ENCODE results near the gene BABAM1. TPM values are rescaled to one million over a fixed set of nuclear protein-coding genes. Genes with fewer than 3 reads are reported as not detected.

Gene BABAM1
- total and polyA plus RNA-seq, 10 of the 15 experiments (the other 5 are each of a cell fraction or from before 2014, with no cell fraction given): 11.9 to 154 (median 103) TPM

DNA sequence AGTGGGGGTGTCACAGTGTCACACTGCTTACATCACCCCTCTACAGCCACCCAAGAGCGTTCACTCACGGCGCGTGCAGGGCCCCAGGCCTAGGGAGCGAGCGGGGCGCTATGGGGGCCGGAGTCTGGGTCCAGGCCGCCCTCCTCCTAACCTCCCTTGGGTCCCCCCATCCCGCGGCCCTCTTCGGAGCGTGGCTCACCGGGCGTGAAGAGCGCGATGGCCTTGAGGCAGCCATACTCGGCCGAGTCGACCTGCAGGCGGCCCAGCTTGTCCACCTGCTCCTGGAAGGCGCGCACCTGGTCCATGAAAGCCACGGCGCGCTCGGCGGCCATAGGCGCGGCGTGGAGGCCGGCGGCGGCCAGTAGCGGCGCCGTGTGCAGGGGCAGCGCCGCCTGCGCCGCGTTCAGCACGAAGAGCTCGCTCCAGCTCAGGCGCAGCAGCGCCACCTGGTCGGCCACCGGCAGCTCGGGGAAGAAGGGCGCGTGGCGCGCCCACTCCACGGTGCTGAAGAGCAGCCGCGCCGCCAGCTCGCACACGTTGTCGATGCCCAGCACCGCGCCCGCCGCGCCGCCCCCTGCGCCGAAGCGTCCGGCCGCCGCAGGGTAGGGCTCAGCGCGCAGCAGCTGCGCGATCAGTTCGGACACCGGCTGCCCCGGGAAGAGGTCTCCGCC is 31.8 kb upstream of the BABAM1 start:
- Histone ChIP-seq H2AFZ (ENCODE audit: control insufficient read depth, low read depth, low read length) (peak overlapping the region; percentile 90), H3K27ac (ENCODE audit: control insufficient read depth, insufficient read depth) (peak overlapping the region; percentile 45), H3K36me3 (ENCODE audit: control insufficient read depth in 2 of 2, insufficient read depth in 2 of 2, low read length in 1 of 2) (peaks cover 0 to 1% of the 10 kb centered on the region in 2 experiments; a peak in 1 of 4 replicates), H3K9ac (ENCODE audit: control insufficient read depth, insufficient read depth, low read length) (peak overlapping the region; percentile 77), H3K9me3 (replicated peaks; ENCODE audit: control insufficient read depth, insufficient read depth, low read length) (no peaks in the 10 kb centered on the region), H3K79me2 (ENCODE audit: control insufficient read depth, insufficient read depth, low read length) (peaks cover 10% of the 10 kb centered on the region), H3K4me3 (peak overlapping the region; percentile 89), H4K20me1 (ENCODE audit: control insufficient read depth, insufficient read depth) (no peaks in the 10 kb centered on the region), H3K4me2 (ENCODE audit: control insufficient read depth, insufficient read depth) (peak overlapping the region; percentile 98), H3K27me3 (replicated peaks in 1 of 2; ENCODE audit: control insufficient read depth in 2 of 2, insufficient read depth in 2 of 2, low read length in 1 of 2) (no peaks in the 10 kb centered on the region), H3K4me1 (ENCODE audit: control insufficient read depth, insufficient read depth, low read length) (0 out of 2 replicates have a peak, but pooled peaks cover 4% of the 10 kb centered on the region)
- POLR2A ChIA-PET: interaction anchor here (0.6 to 3.3 kb wide), 9 partner anchors 9 to 1119 kb away, joined by 3 to 31 read pairs (median 4); partner anchors contain the start of genes ANKLE1, MRPL34, NR2F6 and OCEL1
- CTCF ChIA-PET: interaction anchor here (0.6 to 3.9 kb wide), 15 partner anchors 8 to 519 kb away, joined by 3 to 24 read pairs (median 4); partner anchors contain the start of genes OCEL1, USE1 and USHBP1
- BruUV-seq (replicated peaks): no TSS peak
- FAIRE-seq: no peak
- under 1% methylated on average over 57 of the region's 80 CpGs for WGBS (ENCODE audit: insufficient coverage, insufficient replicate concordance, low lambda C conversion rate, missing lambda C conversion rate)
- intact Hi-C loops (cut with micrococcal nuclease; ENCODE audit: unreplicated experiment): loop anchor here (2.0 kb wide), 1 partner anchor 161 kb away; the partner anchor contains the start of genes HAUS8 and MYO9B
- in situ Hi-C loops (cut with MboI): no loop called here
- DNase-seq (ENCODE audit: low read depth, low spot score): no peak
- RAD21 ChIA-PET (ENCODE audit: unreplicated experiment): interaction anchor here (0.6 to 3.1 kb wide), 11 partner anchors 9 to 168 kb away, joined by 3 to 21 read pairs (median 5); partner anchors contain the start of genes BABAM1, HAUS8, OCEL1 and USE1
- ATAC-seq: peak; percentile 93
- SMC1A ChIA-PET (ENCODE audit: uncharacterized antibody, unreplicated experiment): interaction anchor here (0.7 to 1.8 kb wide), 7 partner anchors 7 to 164 kb away, joined by 3 to 8 read pairs (median 3); partner anchors contain the start of genes BABAM1 and USE1
- TF ChIP-seq, protein P1, sequence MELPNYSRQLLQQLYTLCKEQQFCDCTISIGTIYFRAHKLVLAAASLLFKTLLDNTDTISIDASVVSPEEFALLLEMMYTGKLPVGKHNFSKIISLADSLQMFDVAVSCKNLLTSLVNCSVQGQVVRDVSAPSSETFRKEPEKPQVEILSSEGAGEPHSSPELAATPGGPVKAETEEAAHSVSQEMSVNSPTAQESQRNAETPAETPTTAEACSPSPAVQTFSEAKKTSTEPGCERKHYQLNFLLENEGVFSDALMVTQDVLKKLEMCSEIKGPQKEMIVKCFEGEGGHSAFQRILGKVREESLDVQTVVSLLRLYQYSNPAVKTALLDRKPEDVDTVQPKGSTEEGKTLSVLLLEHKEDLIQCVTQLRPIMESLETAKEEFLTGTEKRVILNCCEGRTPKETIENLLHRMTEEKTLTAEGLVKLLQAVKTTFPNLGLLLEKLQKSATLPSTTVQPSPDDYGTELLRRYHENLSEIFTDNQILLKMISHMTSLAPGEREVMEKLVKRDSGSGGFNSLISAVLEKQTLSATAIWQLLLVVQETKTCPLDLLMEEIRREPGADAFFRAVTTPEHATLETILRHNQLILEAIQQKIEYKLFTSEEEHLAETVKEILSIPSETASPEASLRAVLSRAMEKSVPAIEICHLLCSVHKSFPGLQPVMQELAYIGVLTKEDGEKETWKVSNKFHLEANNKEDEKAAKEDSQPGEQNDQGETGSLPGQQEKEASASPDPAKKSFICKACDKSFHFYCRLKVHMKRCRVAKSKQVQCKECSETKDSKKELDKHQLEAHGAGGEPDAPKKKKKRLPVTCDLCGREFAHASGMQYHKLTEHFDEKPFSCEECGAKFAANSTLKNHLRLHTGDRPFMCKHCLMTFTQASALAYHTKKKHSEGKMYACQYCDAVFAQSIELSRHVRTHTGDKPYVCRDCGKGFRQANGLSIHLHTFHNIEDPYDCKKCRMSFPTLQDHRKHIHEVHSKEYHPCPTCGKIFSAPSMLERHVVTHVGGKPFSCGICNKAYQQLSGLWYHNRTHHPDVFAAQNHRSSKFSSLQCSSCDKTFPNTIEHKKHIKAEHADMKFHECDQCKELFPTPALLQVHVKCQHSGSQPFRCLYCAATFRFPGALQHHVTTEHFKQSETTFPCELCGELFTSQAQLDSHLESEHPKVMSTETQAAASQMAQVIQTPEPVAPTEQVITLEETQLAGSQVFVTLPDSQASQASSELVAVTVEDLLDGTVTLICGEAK (IDR thresholded peaks at IDR 0.05; ENCODE audit: borderline replicate concordance): no peak
- TF ChIP-seq GATAD2B (conservative IDR thresholded peaks at IDR 0.05; ENCODE audit: low read depth): peak; percentile 98
- TF ChIP-seq, protein P2, sequence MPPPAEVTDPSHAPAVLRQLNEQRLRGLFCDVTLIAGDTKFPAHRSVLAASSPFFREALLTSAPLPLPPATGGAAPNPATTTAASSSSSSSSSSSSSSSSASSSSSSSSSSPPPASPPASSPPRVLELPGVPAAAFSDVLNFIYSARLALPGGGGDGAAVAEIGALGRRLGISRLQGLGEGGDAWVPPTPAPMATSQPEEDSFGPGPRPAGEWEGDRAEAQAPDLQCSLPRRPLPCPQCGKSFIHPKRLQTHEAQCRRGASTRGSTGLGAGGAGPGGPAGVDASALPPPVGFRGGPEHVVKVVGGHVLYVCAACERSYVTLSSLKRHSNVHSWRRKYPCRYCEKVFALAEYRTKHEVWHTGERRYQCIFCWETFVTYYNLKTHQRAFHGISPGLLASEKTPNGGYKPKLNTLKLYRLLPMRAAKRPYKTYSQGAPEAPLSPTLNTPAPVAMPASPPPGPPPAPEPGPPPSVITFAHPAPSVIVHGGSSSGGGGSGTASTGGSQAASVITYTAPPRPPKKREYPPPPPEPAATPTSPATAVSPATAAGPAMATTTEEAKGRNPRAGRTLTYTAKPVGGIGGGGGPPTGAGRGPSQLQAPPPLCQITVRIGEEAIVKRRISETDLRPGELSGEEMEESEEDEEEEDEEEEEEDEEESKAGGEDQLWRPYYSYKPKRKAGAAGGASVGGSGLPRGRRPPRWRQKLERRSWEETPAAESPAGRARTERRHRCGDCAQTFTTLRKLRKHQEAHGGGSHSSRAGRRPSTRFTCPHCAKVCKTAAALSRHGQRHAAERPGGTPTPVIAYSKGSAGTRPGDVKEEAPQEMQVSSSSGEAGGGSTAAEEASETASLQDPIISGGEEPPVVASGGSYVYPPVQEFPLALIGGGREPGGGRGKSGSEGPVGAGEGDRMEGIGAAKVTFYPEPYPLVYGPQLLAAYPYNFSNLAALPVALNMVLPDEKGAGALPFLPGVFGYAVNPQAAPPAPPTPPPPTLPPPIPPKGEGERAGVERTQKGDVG (CRISPR knock-in tag; IDR thresholded peaks at IDR 0.05): no peak
- no peak for TF ChIP-seq MTA2 (IDR thresholded peaks at IDR 0.05; ENCODE audit: low read depth)
- TF ChIP-seq KLF5 (IDR thresholded peaks at IDR 0.05; ENCODE audit: partially characterized antibody): no peak
- TF ChIP-seq MTA3 (IDR thresholded peaks at IDR 0.05; ENCODE audit: borderline replicate concordance, low read length): no peak
- TF ChIP-seq POU2F2 (IDR thresholded peaks at IDR 0.05; ENCODE audit: borderline replicate concordance, low read depth, low read length): no peak
- TF ChIP-seq HDGF (IDR thresholded peaks at IDR 0.05): 0 out of 2 replicates have a peak, but pooled peaks have one; percentile 45
- TF ChIP-seq ZBED1 (IDR thresholded peaks at IDR 0.05; ENCODE audit: borderline replicate concordance): no peak
- peak; percentile 83 for TF ChIP-seq DPF2 (IDR thresholded peaks at IDR 0.05)
- TF ChIP-seq NRF1 (conservative IDR thresholded peaks at IDR 0.05; ENCODE audit: low read depth, low read length): peak; percentile 25; the same call in 1 of the 2 replicates
- no peak for TF ChIP-seq TARDBP (IDR thresholded peaks at IDR 0.05; ENCODE audit: borderline replicate concordance)
- no peak; the same call in 1 of the 2 replicates for TF ChIP-seq NBN (IDR thresholded peaks at IDR 0.05)
- peak; percentile 97 for TF ChIP-seq BACH1 (IDR thresholded peaks at IDR 0.05; ENCODE audit: borderline replicate concordance)
- no peak for TF ChIP-seq FOXK2 (IDR thresholded peaks at IDR 0.05)
- no peak for TF ChIP-seq RAD51 (IDR thresholded peaks at IDR 0.05)
- peak; percentile 41 for TF ChIP-seq SMC3 (IDR thresholded peaks at IDR 0.05; ENCODE audit: borderline replicate concordance, low read length)

All from GM12878 (cell line).